Activated T-cell treated with anti-CD3 and anti-CD28 coated beads, Interleukin-2, amount 50 U/mL, for 72 hours (primary cell): ENCODE results near the gene BSCL2. TPM values are rescaled to one million over a fixed set of nuclear protein-coding genes. Genes with fewer than 3 reads are reported as not detected.

ENCODE experiments used
- ATAC-seq, 2 donors: fragments of 150-1000 bp; cut with Tn5 transposase; replicated peaks in 1 of 2; 2 replicates each; pipeline ENCODE4 v1.10.0; 2021; ENCODE audit warnings: moderate library complexity in 2 of 2, mild to moderate bottlenecking in 1 of 2
- DNase-seq, 2 donors: peaks; one replicate each; pipeline ENCODE4 v3.0.0; 2021 to 2022; ENCODE audit warnings: mixed read lengths in 1 of 2
- H3K27ac Mint-ChIP-seq: one replicate; pipeline ENCODE4 v1.8.0; 2022; ENCODE audit warnings: mild to moderate bottlenecking, moderate library complexity, mixed read lengths
- H3K27me3 Mint-ChIP-seq: one replicate; pipeline ENCODE4 v1.8.0; 2022; ENCODE audit warnings: low read depth, mixed read lengths
- H3K36me3 Mint-ChIP-seq, 2 donors: one replicate each; pipeline ENCODE4 v1.8.0; 2022; ENCODE audit warnings: mixed read lengths in 2 of 2, mild to moderate bottlenecking in 1 of 2; ENCODE audit not compliant: insufficient read depth in 2 of 2
- H3K4me1 Mint-ChIP-seq: one replicate; pipeline ENCODE4 v1.8.0; 2022; ENCODE audit warnings: low read depth, mixed read lengths
- H3K4me3 Mint-ChIP-seq, 2 donors: one replicate each; pipeline ENCODE4 v1.8.0; 2022; ENCODE audit warnings: mild to moderate bottlenecking in 2 of 2, mixed read lengths in 2 of 2, moderate library complexity in 2 of 2
- H3K9me3 Mint-ChIP-seq, 2 donors: one replicate each; pipeline ENCODE4 v1.8.0; 2022; ENCODE audit warnings: mixed read lengths in 2 of 2
- total RNA-seq, 2 donors: library from RNA; stranded (reverse); gene quantifications; one replicate each; pipeline ENCODE4 v1.2.3, GENCODE V29; 2022

The BSCL2 gene
- total RNA-seq, 2 donors from 2014 or later = 38.4 to 40.7 TPM

DNA sequence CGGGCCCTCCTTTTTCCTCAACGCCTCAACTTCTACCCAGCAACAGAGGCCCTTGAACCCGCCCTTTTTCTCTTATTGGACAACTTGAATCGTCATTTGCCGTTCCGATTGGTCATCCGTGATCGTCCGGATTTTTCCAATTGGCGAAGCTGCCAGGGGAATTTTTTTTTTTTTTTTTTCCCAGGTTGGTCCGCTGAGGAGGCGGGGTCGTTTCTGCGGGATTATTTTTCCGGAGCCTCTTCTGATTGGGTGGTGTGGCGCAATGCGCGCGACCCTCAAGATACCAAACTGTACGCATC lies 20.6 kb upstream of the BSCL2 start:
- Mint-ChIP-seq H3K27ac (peak overlapping the region; percentile 84), H3K4me1 (peaks cover 53% of the 10 kb centered on the region), H3K9me3 (no peaks in the 10 kb centered on the region), H3K27me3 (no peaks in the 10 kb centered on the region), H3K36me3 (peaks cover 23 to 24% of the 10 kb centered on the region in 2 donors), H3K4me3 (peak overlapping the region; percentile 96 to 98)
- peak; percentile 62 to 64 for ATAC-seq
- peak; percentile 84 to 90 for DNase-seq

DNA sequence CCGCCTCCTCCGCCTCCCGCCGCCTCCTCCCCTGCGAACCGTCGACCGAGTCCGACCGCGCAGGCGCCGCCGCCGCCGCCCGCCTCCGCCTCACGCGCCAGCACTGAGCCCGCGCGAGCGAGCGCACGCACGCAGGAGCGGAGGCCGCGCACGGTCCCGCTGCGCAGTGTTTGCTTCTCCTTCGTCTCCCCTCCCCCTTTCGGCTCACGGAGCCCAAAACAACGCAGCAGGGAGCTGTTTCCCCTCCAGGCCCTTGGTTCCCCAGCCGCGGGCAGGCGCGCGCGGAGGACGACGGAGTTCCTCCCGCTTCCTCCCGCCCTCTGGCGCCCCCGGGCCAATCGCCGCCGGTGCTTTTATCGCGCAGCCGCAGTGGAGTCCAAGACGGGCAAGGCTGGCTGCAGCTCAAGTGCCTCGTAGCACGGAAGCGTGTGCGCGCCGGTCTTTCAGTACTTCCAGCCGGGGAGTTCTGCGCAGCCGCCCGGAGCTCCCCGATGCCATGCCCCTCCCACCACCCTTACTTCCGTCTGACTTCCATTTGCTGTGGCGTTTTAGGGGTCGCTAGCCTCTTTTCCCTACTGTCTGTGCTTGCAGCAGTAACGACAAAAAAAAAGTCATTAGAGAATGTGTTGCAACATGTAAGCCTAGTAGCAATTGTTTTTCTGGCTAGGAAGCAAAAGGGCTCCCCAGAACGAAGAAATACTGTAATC lies 20.1 kb upstream of the BSCL2 start, which contains the start of gene HNRNPUL2:
Gene HNRNPUL2 (minus strand): TSS at position 293 of the 707 bp plus-strand sequence. CDS start 301 bp downstream, outside the sequence.
- H3K4me3 Mint-ChIP-seq = peak within 1 kb of the TSS; percentile 96 to 98
- peaks cover 48% of the 10 kb centered on the region for H3K4me1 Mint-ChIP-seq
- DNase-seq (peak; percentile 99), ATAC-seq (peak; percentile 85 to 87)
- H3K27me3 Mint-ChIP-seq = no peaks in the 10 kb centered on the region
- peaks cover 26 to 29% of the 10 kb centered on the region in 2 donors for H3K36me3 Mint-ChIP-seq
- H3K9me3 Mint-ChIP-seq = no peaks in the 10 kb centered on the region
- peak within 1 kb of the TSS; percentile 97 for H3K27ac Mint-ChIP-seq

DNA sequence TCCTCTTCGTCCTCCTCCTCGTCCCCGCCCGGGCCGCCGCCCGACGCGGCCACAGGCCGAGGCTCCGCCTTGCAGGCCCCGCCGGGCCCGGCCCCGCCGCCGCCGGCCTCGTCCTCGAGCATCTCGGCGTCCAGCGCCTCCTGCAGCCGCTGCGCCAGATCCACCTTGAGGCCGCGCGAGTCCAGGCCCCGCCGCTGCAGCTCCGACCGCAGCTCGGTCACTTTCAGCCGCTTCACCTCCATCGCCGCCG lies 19.6 kb upstream of the BSCL2 start:
- Mint-ChIP-seq H3K9me3 (no peaks in the 10 kb centered on the region), H3K27me3 (no peaks in the 10 kb centered on the region), H3K36me3 (peaks cover 31 to 33% of the 10 kb centered on the region in 2 donors), H3K4me3 (peak overlapping the region; percentile 96 to 98), H3K27ac (peak overlapping the region; percentile 84), H3K4me1 (peaks cover 51% of the 10 kb centered on the region)
- DNase-seq (no peak), ATAC-seq (no peak)

DNA sequence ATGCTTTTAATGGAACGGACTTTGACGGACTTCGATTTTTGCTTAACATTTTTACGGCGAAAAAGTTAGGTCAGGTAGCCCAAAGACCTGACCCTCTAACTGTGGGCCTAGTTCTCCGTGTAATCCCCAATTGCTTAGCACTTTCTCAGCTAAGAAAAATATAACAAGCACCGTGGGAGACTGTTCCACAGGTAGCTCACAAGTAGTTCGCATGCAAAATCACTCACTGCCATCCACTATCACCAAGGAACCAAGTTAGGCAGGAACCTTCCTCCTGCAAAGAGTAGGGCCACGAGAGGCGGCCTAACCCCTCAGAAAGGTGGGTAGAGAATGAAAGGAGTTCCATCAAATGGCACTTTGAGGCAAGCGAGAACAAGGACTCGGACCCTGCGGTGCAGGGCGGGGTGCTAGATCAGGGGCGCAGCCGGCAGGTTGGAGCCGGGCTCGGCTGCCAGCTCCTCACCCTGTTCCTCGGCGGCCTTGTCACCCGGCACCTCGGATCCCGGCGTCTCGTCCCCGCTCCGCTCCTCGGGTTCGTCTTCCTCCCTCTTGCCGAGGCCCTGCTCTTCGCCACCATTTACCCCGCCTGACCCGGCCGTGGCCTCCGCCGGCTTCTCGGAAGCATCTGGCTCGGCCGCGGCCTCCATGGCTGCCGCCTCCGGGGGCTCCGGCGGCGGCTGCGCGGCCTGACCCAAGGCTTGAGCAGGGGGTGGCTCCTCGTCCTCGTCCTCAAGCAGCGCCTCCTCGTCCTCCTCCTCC lies 19.1 kb upstream of the BSCL2 start:
- H3K36me3 Mint-ChIP-seq = peaks cover 34 to 38% of the 10 kb centered on the region in 2 donors
- peak overlapping the region; percentile 96 to 98 for H3K4me3 Mint-ChIP-seq
- peak overlapping the region; percentile 97 for H3K27ac Mint-ChIP-seq
- no peak for ATAC-seq
- no peaks in the 10 kb centered on the region for H3K27me3 Mint-ChIP-seq
- peaks cover 52% of the 10 kb centered on the region for H3K4me1 Mint-ChIP-seq
- H3K9me3 Mint-ChIP-seq = no peaks in the 10 kb centered on the region
- DNase-seq = no peak

DNA sequence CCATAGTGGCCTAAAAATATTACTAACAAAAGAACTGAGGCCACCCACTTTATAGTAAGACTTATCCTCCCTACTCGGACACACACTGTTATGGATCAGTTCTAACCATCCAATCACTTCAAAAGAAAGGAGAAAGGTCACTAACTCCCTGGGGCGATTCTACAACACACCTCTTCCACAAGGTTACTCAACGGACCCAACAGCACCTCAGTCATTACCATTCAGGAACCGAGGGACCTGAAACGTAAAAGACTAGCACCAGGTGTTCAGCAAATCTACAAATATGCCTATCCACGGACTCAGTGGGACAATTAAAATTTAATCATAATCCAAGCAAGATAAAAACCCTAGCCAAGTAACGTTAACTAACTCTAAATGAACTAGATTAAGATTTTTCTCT lies 18.4 kb upstream of the BSCL2 start:
- DNase-seq = no peak
- no peaks in the 10 kb centered on the region for H3K27me3 Mint-ChIP-seq
- peak overlapping the region; percentile 97 for H3K27ac Mint-ChIP-seq
- peak overlapping the region; percentile 96 to 98 for H3K4me3 Mint-ChIP-seq
- peaks cover 54% of the 10 kb centered on the region for H3K4me1 Mint-ChIP-seq
- no peaks in the 10 kb centered on the region for H3K9me3 Mint-ChIP-seq
- no peak for ATAC-seq
- peaks cover 34 to 42% of the 10 kb centered on the region in 2 donors for H3K36me3 Mint-ChIP-seq

DNA sequence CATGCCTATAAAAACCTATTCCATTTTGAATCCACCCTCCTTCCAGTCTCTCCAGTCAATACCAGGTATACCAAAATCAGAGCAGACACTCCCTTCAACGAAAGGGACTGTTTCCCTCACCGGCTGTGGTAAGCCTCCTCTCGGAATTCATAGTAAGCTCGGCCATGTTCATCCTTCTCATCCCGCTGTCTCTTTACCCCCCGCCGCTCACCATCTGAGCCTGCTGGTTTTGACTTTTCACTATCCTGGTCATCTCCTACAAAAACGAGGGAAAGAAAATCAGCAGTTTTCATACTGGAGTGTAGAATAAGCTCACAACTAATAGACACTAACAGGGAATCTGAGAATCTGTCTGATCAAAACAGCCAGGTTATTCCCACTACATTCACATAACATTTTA lies 16.9 kb upstream of the BSCL2 start:
- H3K36me3 Mint-ChIP-seq = peaks cover 40 to 51% of the 10 kb centered on the region in 2 donors
- peak overlapping the region; percentile 97 for H3K27ac Mint-ChIP-seq
- ATAC-seq (no peak), DNase-seq (no peak)
- no peaks in the 10 kb centered on the region for H3K9me3 Mint-ChIP-seq
- H3K4me3 Mint-ChIP-seq = peak overlapping the region; percentile 96 to 98
- H3K4me1 Mint-ChIP-seq = peaks cover 55% of the 10 kb centered on the region
- H3K27me3 Mint-ChIP-seq = no peaks in the 10 kb centered on the region

DNA sequence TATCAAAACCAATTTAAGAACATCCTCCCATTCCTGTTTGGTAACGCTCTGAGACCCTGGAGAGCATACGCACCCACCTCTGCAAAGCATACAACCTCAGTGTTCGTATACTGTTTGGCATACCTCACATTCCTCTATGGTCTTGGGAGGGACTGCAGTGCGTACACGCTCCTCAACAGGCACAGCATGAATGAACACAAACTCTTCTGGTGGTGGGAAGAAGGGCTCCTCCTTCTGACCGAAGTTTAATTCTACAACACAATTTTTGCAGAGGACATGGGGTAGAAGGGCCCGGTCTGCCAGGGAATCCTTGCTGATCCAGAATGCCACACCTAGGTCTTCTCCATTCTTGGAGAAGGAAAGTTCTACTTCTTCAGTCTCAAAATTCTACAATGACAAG lies 14.8 kb upstream of the BSCL2 start:
- H3K4me1 Mint-ChIP-seq = peaks cover 64% of the 10 kb centered on the region
- no peak for ATAC-seq
- H3K27ac Mint-ChIP-seq = peak overlapping the region; percentile 80

DNA sequence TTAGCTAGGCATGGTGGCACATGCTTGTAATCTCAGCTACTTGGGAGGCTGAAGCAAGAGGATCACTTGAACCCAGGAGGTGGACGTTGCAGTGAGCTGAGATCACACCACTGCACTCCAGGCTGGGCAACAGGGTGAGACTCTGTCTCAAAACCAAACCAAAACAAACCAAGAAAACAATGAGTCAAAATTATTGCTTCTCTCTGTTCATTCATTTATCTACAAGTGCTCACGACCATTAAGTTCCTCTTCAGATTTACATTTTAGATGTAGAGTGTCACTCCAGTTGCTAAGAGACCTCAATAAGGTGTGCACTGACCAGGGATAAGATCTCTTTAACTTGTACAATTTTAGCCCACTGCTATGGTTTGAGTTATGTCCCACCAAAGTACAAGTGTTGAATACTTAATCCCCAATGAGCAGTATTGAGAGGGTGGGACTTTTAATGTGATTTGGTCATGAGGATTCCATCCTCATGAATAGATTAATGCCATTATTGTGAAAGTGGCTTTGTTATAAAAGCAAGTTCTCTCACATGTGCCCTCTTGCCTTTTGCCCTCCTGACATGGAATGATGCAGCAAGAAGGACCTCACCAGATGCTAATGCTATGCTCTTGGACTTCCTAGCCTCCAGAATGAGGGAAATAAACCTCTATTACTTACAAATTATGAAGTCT lies 12.2 kb upstream of the BSCL2 start:
- ATAC-seq = peak; percentile 50 to 78
- Mint-ChIP-seq H3K4me1 (peaks cover 66% of the 10 kb centered on the region), H3K4me3 (peak overlapping the region in 1 of 2 donors; percentile 37)

More for the DNA sequence above, 14.8 kb upstream of the BSCL2 start:
- no peaks in the 10 kb centered on the region for H3K9me3 Mint-ChIP-seq
- no peak for DNase-seq
- peaks cover 35 to 59% of the 10 kb centered on the region in 2 donors for H3K36me3 Mint-ChIP-seq
- no peaks in the 10 kb centered on the region for H3K27me3 Mint-ChIP-seq
- H3K4me3 Mint-ChIP-seq = no peak overlapping the region

DNA sequence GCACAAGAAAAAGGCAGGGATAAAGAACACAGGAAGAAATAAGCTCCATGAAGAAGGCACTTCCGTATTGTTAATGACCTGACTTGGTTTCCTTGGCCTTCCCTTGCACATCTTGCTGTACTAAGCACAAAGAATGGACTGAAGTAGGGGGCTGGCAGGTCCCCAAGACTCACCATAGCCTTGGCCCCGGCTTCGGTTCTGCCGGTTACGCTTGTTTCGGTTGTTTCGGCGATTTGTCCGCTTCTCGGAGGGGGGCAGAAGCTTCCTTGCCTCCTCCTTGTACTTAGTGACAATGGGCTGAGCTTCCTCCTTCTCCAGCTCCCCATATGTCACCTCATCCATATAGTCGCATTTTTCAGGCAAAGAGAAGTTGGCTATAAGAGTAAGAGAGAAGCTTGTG lies 9.6 kb upstream of the BSCL2 start:
- no peak overlapping the region for H3K4me3 Mint-ChIP-seq
- no peak for ATAC-seq
- no peaks in the 10 kb centered on the region for H3K9me3 Mint-ChIP-seq
- DNase-seq = no peak
- peaks cover 12 to 49% of the 10 kb centered on the region in 2 donors for H3K36me3 Mint-ChIP-seq
- no peaks in the 10 kb centered on the region for H3K27me3 Mint-ChIP-seq
- peak overlapping the region; percentile 73 for H3K27ac Mint-ChIP-seq
- H3K4me1 Mint-ChIP-seq = peaks cover 71% of the 10 kb centered on the region

More for the DNA sequence above, 12.2 kb upstream of the BSCL2 start:
- no peaks in the 10 kb centered on the region for H3K9me3 Mint-ChIP-seq
- H3K36me3 Mint-ChIP-seq = peaks cover 26 to 59% of the 10 kb centered on the region in 2 donors
- peak overlapping the region; percentile 88 for H3K27ac Mint-ChIP-seq
- no peaks in the 10 kb centered on the region for H3K27me3 Mint-ChIP-seq
- no peak for DNase-seq

DNA sequence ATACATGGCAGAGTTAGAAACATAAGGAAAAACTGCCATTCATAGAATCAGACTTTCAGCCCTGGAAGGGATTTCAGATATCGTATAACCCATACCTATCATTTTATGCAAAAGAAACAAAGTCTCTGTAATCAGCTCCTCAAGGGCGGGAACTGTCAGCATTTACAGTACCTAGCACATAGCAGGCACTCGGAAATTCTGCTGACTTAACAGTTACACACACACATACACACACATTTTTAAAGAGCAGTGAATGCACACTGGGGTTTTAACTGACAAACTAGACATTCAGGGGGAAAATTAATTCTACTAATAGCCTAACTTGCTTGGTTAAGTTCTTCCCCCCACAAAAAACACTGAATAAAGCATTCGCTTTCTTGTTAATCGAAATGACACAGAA lies 9.0 kb upstream of the BSCL2 start:
- DNase-seq (no peak), ATAC-seq (no peak)
- Mint-ChIP-seq H3K9me3 (no peaks in the 10 kb centered on the region), H3K27me3 (no peaks in the 10 kb centered on the region), H3K27ac (peak overlapping the region; percentile 24), H3K4me3 (no peak overlapping the region), H3K36me3 (peaks cover 9 to 46% of the 10 kb centered on the region in 2 donors), H3K4me1 (peaks cover 66% of the 10 kb centered on the region)

DNA sequence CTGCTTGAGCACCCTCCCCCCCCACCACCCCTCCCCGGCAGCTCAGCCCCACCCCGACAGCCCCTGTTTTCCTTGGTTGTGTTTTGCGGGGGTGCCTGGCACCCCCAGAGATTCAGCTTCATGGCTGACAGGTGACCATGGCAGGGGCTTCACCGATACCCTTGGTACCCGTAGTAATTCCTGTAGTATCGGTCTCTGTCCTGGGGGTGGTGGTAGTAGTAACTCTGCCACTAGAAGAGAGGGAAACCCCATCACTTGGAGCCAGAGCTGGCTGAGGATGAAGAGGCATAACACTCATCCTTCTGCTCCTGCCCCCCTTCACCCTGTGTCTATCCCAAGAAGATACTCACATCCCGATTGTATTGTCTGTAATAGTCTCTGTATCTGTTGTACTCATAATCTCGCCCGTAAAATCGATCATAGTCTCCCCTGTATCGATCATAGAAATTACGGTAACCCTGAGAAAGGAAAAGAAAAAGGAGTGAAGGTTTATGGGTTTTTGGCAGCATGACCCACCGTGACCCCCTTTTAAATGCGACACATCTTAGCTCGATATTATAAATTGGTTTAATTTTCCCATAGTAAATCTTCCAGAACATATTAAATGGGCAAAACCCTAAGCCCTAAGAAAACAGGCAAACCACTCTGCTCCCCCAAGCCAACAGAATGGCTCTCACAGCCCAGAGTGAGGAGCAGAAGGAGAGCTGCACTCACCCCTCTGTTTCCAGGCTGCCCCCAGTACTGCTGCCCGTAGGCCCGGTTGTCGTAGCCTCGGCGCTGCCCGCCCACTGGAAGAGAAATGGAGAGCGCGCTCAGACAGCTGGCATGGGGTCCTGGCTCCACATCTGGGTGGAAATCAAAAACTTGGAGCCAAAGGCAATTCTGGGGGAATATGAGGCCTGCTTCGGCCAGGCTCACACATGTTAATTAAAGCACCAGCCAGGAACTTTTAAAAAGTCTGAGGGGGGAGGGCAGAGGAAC lies 8.2 kb upstream of the BSCL2 start:
- ATAC-seq (no peak), DNase-seq (no peak)
- H3K36me3 Mint-ChIP-seq = peaks cover 9 to 43% of the 10 kb centered on the region in 2 donors
- H3K27me3 Mint-ChIP-seq = no peaks in the 10 kb centered on the region
- H3K4me1 Mint-ChIP-seq = peaks cover 63% of the 10 kb centered on the region
- H3K4me3 Mint-ChIP-seq = no peak overlapping the region
- peak overlapping the region; percentile 24 for H3K27ac Mint-ChIP-seq
- no peaks in the 10 kb centered on the region for H3K9me3 Mint-ChIP-seq

DNA sequence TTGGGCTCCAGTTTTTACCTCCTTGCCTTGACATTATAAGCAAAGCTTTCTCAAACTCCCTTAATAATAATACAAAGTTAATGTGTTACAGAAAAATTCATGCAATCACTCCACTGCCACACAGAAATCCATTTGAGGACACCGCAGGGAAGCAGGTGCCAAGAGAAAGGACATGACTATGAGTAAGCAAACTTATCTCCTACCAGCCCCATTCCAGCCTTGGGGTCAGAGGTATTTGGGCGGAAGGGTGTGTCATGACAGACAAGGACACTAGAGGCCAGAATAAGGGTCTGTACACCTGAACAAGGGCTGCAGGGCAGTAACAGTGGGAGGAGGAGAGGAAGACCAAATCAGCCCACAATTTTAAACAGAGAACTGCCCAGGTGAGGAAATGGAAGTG lies 6.1 kb upstream of the BSCL2 start:
- H3K4me1 Mint-ChIP-seq = peaks cover 65% of the 10 kb centered on the region
- no peaks in the 10 kb centered on the region for H3K9me3 Mint-ChIP-seq
- no peak for ATAC-seq
- DNase-seq = no peak
- peak overlapping the region in 1 of 2 donors; percentile 85 for H3K4me3 Mint-ChIP-seq
- H3K36me3 Mint-ChIP-seq = peaks cover 4 to 31% of the 10 kb centered on the region in 2 donors
- H3K27me3 Mint-ChIP-seq = no peaks in the 10 kb centered on the region
- peak overlapping the region; percentile 98 for H3K27ac Mint-ChIP-seq
